ENCODE measurements around the gene BEST4.

DNA sequence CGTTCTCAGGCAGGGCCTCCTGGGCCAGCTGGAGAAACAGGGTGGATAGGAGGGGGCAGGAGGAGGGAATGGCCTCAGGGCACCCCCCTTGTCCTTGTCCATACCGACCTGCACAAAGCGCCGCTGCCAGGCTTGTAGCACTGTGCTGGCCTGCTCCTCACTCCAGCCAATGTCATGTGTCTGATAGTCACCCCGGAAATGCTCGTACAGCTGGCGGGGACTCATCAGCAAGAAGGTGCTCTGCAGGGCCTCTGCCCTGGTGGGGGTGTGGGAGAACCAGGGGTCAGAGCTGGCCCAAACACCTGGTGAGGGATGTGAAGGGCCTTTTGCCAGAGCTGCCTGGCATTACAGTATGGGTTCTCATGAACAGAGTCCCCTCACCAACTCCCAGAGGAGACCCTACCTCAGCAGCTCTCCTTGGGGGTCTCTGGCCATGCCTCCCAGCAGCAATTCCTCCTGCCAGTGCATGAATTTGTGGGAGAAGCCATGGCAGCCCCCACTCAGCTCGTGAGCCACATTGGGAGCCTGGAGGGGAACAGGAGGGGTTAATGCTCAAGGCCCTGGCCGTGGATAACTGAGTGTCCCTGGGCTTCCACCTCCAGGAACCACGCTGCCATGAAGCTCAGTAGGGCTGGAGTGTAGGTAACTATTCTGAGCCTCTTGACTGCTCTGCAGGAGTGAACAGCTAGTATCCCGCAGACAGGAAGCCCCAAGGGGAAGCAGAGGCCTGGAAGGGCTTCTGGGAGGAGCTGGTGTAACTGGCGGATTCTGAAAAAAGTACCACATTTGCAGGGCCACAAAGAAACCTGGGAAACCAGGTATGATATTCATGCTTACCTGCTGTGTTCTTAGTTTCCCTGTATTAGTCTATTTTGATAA lies 41.8 kb upstream of the BEST4 start:
- TF ChIP-seq, protein P1, sequence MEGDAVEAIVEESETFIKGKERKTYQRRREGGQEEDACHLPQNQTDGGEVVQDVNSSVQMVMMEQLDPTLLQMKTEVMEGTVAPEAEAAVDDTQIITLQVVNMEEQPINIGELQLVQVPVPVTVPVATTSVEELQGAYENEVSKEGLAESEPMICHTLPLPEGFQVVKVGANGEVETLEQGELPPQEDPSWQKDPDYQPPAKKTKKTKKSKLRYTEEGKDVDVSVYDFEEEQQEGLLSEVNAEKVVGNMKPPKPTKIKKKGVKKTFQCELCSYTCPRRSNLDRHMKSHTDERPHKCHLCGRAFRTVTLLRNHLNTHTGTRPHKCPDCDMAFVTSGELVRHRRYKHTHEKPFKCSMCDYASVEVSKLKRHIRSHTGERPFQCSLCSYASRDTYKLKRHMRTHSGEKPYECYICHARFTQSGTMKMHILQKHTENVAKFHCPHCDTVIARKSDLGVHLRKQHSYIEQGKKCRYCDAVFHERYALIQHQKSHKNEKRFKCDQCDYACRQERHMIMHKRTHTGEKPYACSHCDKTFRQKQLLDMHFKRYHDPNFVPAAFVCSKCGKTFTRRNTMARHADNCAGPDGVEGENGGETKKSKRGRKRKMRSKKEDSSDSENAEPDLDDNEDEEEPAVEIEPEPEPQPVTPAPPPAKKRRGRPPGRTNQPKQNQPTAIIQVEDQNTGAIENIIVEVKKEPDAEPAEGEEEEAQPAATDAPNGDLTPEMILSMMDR (IDR thresholded peaks at IDR 0.05; ENCODE audit: control extremely low read depth in 1 of 3, insufficient read depth in 1 of 3, low read depth in 1 of 3, low read length in 3 of 3), result no peak
- TF ChIP-seq USF2 (IDR thresholded peaks at IDR 0.05; ENCODE audit: low read length), result no peak
- TF ChIP-seq SP4 (IDR thresholded peaks at IDR 0.05; ENCODE audit: low read length), result no peak
- no peak for TF ChIP-seq POLR2A (IDR thresholded peaks at IDR 0.05; ENCODE audit: control extremely low read depth in 1 of 2, low read depth in 2 of 2, low read length in 2 of 2)
- no peak for TF ChIP-seq ZNF274 (IDR thresholded peaks at IDR 0.05; ENCODE audit: borderline replicate concordance, extremely low read depth, low read length)
- TF ChIP-seq NRF1 (IDR thresholded peaks at IDR 0.05; ENCODE audit: low read depth, low read length), result no peak
